ENCODE data around the gene PPP1CA.

DNA sequence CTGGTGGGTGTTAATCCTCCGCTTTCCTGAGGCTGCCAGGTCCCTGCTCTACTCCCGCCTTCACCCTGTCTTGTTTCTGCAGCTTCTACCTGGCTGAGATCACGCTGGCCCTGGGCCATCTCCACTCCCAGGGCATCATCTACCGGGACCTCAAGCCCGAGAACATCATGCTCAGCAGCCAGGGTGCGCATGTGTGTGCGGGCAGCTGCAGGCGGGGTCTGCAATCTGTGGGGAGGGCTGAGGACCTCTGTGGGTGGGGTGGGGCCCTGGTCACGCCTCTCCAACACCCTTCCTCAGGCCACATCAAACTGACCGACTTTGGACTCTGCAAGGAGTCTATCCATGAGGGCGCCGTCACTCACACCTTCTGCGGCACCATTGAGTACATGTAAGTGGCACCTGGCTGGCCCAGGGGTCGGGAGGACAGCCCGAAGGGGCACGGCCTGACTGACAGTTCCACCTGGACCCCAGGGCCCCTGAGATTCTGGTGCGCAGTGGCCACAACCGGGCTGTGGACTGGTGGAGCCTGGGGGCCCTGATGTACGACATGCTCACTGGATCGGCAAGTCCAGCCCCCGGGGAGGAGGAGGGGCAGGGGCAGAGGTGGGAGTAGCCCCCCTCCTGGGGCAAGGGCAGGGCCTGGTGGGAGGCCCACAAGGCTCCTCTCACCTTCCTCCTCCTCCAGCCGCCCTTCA, 31.1 kb upstream of the PPP1CA start:
- TF ChIP-seq, protein P1, sequence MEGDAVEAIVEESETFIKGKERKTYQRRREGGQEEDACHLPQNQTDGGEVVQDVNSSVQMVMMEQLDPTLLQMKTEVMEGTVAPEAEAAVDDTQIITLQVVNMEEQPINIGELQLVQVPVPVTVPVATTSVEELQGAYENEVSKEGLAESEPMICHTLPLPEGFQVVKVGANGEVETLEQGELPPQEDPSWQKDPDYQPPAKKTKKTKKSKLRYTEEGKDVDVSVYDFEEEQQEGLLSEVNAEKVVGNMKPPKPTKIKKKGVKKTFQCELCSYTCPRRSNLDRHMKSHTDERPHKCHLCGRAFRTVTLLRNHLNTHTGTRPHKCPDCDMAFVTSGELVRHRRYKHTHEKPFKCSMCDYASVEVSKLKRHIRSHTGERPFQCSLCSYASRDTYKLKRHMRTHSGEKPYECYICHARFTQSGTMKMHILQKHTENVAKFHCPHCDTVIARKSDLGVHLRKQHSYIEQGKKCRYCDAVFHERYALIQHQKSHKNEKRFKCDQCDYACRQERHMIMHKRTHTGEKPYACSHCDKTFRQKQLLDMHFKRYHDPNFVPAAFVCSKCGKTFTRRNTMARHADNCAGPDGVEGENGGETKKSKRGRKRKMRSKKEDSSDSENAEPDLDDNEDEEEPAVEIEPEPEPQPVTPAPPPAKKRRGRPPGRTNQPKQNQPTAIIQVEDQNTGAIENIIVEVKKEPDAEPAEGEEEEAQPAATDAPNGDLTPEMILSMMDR (IDR thresholded peaks at IDR 0.05), result no peak
- no peak for TF ChIP-seq POLR2A (IDR thresholded peaks at IDR 0.05)
